Muscle layer of colon (tissue), 2 donors: Measurements from ENCODE around the gene PFDN6.
A peak's percentile ranks its signal among the peaks of the same experiment; 100 is the strongest.

Experiments used
- H3K27ac ChIP-seq: one replicate; pipeline ENCODE4 v1.7.0; 2013; ENCODE audit warnings: low read depth, mild to moderate bottlenecking, low read length, moderate library complexity
- H3K27me3 ChIP-seq, 2 donors: one replicate each; pipeline ENCODE4 v1.7.0; 2013; ENCODE audit warnings: low read length in 2 of 2, mild to moderate bottlenecking in 2 of 2; ENCODE audit not compliant: insufficient read depth in 2 of 2, control insufficient read depth in 1 of 2
- H3K36me3 ChIP-seq: one replicate; pipeline ENCODE4 v1.7.0; 2013; ENCODE audit warnings: mild to moderate bottlenecking, low read length; ENCODE audit not compliant: insufficient read depth
- H3K4me1 ChIP-seq: one replicate; pipeline ENCODE4 v1.7.0; 2013; ENCODE audit warnings: mild to moderate bottlenecking, low read length; ENCODE audit not compliant: insufficient read depth
- H3K4me3 ChIP-seq, 2 donors: one replicate each; pipeline ENCODE4 v1.7.0; 2013; ENCODE audit warnings: low read length in 2 of 2, low read depth in 1 of 2, mild to moderate bottlenecking in 1 of 2, moderate library complexity in 1 of 2
- H3K9ac ChIP-seq: one replicate; pipeline ENCODE4 v1.7.0; 2013; ENCODE audit warnings: low read length
- H3K9me3 ChIP-seq: one replicate; pipeline ENCODE4 v1.7.0; 2013; ENCODE audit warnings: mild to moderate bottlenecking, low read length
- donor health status: abdominal sarcoma.
- donor health status: Adenocarcinoma of cecum.

Gene PFDN6

DNA sequence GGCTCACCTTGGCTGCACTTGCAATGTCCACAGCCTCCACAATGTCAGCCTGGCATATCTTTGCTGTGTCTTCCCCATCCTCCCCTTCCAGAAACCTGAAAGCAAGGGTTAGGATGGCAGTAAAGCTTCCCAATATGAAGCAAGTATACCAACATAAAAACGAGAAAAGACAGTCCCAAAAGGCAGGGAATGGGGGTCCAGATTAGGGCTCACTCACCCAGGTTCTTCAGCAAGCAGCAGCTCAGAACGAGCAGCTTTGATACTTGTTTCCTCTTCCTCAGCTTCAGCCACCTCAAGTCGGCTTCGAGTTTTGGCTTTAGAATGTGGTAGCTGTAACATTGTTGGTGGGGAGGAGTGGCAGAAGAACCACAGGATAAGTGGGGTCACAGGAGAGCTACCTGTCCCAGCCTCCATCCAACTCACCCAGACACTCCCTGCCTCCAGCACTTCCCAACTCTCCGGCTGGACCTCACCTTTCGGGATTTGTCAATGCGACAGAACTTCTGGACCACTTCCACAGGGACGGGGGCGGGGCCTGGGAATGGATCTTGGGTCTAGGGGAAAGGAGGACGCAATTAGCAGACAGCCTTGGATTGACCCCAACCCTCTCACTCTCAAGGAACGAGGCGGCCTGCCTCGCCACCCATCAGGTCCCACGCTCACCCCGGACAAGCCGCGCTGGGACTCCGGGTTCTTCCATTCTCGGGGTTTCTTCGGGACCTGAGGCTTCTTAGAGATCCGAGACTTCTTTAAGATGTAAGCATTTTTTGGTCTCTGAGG lies 1.1 kb upstream of the PFDN6 start:
- Histone ChIP-seq H3K4me3 (peak overlapping the region; percentile 79 to 83), H3K36me3 (peaks cover 50% of the 10 kb centered on the region), H3K9me3 (no peaks in the 10 kb centered on the region), H3K27ac (peak overlapping the region; percentile 91), H3K9ac (peak overlapping the region; percentile 65), H3K4me1 (peaks cover 19% of the 10 kb centered on the region), H3K27me3 (no peaks in the 10 kb centered on the region)

GRCh38 chr6:33289784-33290315 lies 449 bp downstream of the PFDN6 start:
- Histone ChIP-seq H3K4me3 (peak overlapping the region; percentile 79 to 83), H3K36me3 (peaks cover 51% of the 10 kb centered on the region)

DNA sequence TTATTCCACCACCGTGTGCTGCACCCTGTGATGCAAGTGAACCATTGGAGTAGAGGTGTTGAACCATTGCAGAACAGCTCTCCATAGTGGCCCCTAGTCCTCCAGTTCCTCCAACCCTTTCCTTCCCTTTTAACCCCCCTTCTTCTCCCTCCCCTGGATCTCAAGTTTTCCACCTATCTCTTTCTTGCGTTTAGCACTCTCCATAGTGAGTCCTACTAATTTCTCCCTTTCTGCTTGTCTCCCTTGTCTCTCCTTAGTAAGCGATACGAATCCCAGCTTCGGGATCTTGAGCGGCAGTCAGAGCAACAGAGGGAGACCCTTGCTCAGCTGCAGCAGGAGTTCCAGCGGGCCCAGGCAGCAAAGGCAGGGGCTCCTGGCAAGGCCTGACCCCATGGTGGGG lies 1.1 kb downstream of the PFDN6 start:
- Histone ChIP-seq H3K9ac (peak overlapping the region; percentile 65), H3K4me1 (peaks cover 19% of the 10 kb centered on the region), H3K9me3 (no peaks in the 10 kb centered on the region), H3K27ac (no peak overlapping the region), H3K36me3 (peaks cover 54% of the 10 kb centered on the region), H3K4me3 (peak overlapping the region in 1 of 2 donors; percentile 79), H3K27me3 (no peaks in the 10 kb centered on the region)

More at GRCh38 chr6:33289784-33290315, 449 bp downstream of the PFDN6 start:
- H3K4me1 ChIP-seq: peaks cover 19% of the 10 kb centered on the region
- peak overlapping the region; percentile 65 for H3K9ac ChIP-seq
- H3K27me3 ChIP-seq: no peaks in the 10 kb centered on the region
- peak overlapping the region; percentile 91 for H3K27ac ChIP-seq
- H3K9me3 ChIP-seq: no peaks in the 10 kb centered on the region

DNA sequence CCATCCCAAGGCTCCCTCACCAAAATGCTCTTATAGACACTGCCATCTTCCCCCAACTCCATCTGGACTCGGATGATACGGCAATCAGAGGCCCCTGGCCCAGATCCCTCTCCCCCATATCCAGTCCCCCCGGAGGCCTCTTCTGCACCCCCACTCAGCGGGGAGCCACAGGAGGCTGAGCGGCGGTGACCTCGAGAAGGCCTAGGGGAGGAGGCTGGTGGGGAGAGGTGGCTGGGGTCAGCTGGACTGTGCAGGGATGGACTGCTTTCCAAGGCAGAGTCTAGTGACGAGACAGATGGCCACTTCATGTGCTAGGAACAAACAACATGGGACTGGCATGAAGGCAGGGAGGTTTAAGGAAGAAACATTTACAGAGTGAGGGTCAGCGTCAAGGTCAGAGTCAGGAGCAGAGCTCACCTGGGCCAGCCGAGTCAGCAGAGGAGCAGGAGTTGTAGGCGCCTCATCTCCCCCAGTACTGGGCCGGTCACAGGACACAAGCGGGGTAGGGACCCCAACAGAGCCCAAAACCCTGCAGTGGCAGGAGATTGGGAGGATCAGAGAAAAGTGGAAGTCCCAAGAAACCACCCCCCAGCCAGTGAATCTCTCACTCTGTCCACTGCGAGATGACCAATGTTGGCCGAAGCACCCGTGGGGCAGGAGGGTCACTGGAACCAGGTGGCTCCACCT lies 3.7 kb downstream of the PFDN6 start:
- Histone ChIP-seq H3K36me3 (peaks cover 49% of the 10 kb centered on the region), H3K9me3 (no peaks in the 10 kb centered on the region), H3K27me3 (no peaks in the 10 kb centered on the region), H3K9ac (no peak overlapping the region), H3K4me3 (no peak overlapping the region), H3K4me1 (peaks cover 23% of the 10 kb centered on the region), H3K27ac (no peak overlapping the region)

GRCh38 chr6:33294086-33294823 lies 4.9 kb downstream of the PFDN6 start:
- no peak overlapping the region for H3K4me3 ChIP-seq
- no peaks in the 10 kb centered on the region for H3K27me3 ChIP-seq
- peaks cover 49% of the 10 kb centered on the region for H3K36me3 ChIP-seq
- no peaks in the 10 kb centered on the region for H3K9me3 ChIP-seq
- no peak overlapping the region for H3K27ac ChIP-seq
- H3K4me1 ChIP-seq: peaks cover 18% of the 10 kb centered on the region
- H3K9ac ChIP-seq: no peak overlapping the region

DNA sequence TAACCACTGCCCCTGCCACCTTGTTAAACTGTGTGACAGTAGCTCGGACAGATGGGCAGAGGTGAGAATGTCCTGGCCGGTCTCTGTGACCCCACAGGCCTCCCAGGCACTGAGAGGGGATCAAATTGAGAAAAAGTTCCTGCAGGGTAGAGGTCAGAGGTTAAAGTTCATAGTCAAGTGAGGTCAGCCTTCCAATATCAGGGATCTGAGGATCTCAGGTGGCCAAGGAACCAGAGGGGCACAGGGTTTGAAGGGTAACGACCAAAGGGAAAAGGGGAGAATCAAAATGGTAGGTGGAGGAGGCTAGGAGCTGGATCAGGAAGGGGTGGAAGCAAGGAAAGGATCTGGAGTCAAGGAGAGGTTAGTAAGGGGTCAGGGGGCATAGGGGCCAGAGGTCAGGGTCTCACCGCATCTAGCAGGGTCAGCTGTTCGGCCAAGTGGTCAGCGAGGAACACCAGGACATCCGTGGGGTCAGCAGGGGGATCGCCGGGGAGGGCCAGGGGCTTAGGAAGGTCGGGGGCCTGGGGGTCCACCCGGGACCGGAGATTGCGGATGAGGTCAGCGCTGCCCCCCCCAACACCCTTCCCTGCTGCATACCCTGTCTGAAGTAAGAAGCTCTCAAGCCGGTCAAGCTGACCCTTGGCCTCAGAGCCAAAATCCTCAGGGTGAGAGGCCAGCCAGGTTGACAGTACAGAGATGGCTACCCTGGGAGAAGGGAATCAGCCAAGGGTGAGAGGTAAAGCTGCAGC lies 6.4 kb downstream of the PFDN6 start:
- Histone ChIP-seq H3K27ac (no peak overlapping the region), H3K27me3 (no peaks in the 10 kb centered on the region), H3K4me1 (peaks cover 18% of the 10 kb centered on the region), H3K9me3 (no peaks in the 10 kb centered on the region), H3K9ac (no peak overlapping the region), H3K4me3 (no peak overlapping the region), H3K36me3 (peaks cover 49% of the 10 kb centered on the region)

DNA sequence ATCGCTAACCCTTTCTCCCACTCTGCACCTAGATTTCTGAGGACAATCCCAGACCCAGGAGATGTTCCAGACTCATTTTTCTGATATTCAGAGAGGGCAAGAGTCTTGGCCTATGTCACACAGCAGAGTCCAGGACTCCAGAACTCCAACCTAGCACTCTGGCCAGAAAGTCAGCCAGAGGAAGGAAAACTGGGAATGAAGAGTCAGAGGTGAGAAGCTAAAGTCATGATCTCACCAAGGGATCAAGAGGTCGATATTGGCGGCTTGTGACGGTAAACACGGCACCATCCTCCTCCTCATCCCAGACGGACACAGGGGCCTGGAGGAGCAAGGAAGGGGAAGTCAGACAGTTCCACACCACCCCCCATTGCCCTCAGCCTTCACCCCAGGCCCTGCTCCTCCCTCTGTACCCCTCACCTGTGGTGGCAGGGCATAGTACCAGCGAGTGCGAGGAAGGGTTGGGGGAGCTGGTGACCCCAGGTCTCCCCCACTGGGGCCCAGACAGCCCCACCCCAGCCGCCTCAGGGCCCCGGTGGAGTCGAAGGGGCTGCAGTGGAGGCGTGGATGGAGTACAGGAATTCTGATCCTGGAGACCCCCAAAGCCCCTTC lies 7.5 kb downstream of the PFDN6 start:
- Histone ChIP-seq H3K4me1 (peaks cover 18% of the 10 kb centered on the region), H3K9ac (peak overlapping the region; percentile 27), H3K36me3 (peaks cover 40% of the 10 kb centered on the region)

DNA sequence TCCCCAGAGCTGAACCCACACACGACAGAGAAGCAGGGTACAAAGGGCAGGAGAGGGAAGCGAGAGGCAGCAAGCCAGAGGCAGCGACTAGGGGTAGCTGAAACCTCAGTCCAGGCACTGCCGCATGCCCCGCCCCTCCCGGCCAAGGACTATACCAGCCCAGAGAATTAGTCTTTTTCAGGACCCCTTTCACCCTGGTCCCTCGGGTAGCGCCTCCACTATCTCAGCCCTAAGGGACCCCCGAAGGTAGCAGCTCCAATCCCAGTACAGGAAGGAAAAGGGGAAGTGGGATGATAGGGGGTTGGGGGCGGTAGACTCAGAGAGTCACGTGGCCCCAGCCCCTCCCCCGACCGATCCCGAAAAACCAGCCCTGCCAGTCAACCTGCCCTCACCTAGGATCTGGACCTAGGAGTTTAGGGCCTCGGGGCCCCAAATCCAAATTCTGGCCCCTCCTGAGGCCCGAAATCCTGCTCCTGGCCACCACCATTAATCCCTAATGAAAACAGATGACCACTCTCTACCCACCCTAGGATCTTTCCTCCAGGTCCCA lies 8.1 kb downstream of the PFDN6 start:
- H3K4me3 ChIP-seq: peak overlapping the region; percentile 24 to 63
- H3K4me1 ChIP-seq: peaks cover 18% of the 10 kb centered on the region
- no peaks in the 10 kb centered on the region for H3K27me3 ChIP-seq
- peak overlapping the region; percentile 75 for H3K27ac ChIP-seq
- H3K36me3 ChIP-seq: peaks cover 35% of the 10 kb centered on the region
- peak overlapping the region; percentile 27 for H3K9ac ChIP-seq
- no peaks in the 10 kb centered on the region for H3K9me3 ChIP-seq

More for the DNA sequence above, 7.5 kb downstream of the PFDN6 start:
- peak overlapping the region; percentile 75 for H3K27ac ChIP-seq
- no peaks in the 10 kb centered on the region for H3K27me3 ChIP-seq
- H3K9me3 ChIP-seq: no peaks in the 10 kb centered on the region
- peak overlapping the region; percentile 24 to 63 for H3K4me3 ChIP-seq

- H3K27me3 ChIP-seq: no peaks in the 10 kb centered on the region
- H3K27ac ChIP-seq: peak overlapping the region; percentile 98
- peak overlapping the region; percentile 86 to 96 for H3K4me3 ChIP-seq
- H3K36me3 ChIP-seq: peaks cover 28% of the 10 kb centered on the region
- H3K4me1 ChIP-seq: peaks cover 18% of the 10 kb centered on the region
- H3K9me3 ChIP-seq: no peaks in the 10 kb centered on the region
- H3K9ac ChIP-seq: peak overlapping the region; percentile 76
These were observed 8.8 kb downstream of the PFDN6 start for GRCh38 chr6:33297956-33298772.
